ENCODE data around the gene EI24. TPM values are rescaled to one million over a fixed set of nuclear protein-coding genes. Genes with fewer than 3 reads are reported as not detected.
"Not testable (repeated sequence)": the region's sequence is repeated elsewhere in the genome, so short reads cannot be mapped to it uniquely, and the experiment has no call there.

EI24 gene
- total and polyA plus RNA-seq, 2 donors (not counting 3 experiments of a cell fraction or from before 2014, with no cell fraction given): 115 to 192 TPM

- FAIRE-seq (no peak), DNase-seq (ENCODE audit: low read depth, low spot score) (no peak)
- intact Hi-C loops (cut with micrococcal nuclease) (no loop called here), dilution Hi-C loops (cut with MboI; ENCODE audit: extremely low pct_ligation_motif_present, low sequenced_read_pairs) (no loop called here)
- H3K9ac ChIP-seq (replicated peaks; ENCODE audit: extremely low read depth, insufficient read depth, low read length): no peak overlapping the region
- no peak overlapping the region for H3K4me2 ChIP-seq (ENCODE audit: insufficient read depth, low read length)
- no TSS peak for BruUV-seq (replicated peaks)
- no peaks in the 10 kb centered on the region for H3K9me1 ChIP-seq (replicated peaks; ENCODE audit: control insufficient read depth, extremely low read depth, insufficient read depth, low read length)
- peaks cover 0 to 3% of the 10 kb centered on the region in 2 experiments for H3K27me3 ChIP-seq (ENCODE audit: control insufficient read depth in 2 of 2, insufficient read depth in 2 of 2, low read length in 2 of 2)
- ChIA-PET CTCF (no interaction called here), POLR2A (no interaction called here)
- no peak overlapping the region for H3K4me3 ChIP-seq (replicated peaks in 1 of 3; ENCODE audit: insufficient read depth in 1 of 3, low read depth in 1 of 3, low read length in 3 of 3)
- TF ChIP-seq POLR2A (IDR thresholded peaks at IDR 0.05; ENCODE audit: low read depth, low read length): no peak
- no peak for TF ChIP-seq EZH2 (IDR thresholded peaks at IDR 0.05; ENCODE audit: borderline replicate concordance, low read depth, low read length, severe bottlenecking)
- TF ChIP-seq MAX (IDR thresholded peaks at IDR 0.05; ENCODE audit: insufficient read depth, insufficient read length): no peak
- no peak for TF ChIP-seq JUN (IDR thresholded peaks at IDR 0.05; ENCODE audit: borderline replicate concordance, insufficient read depth, insufficient read length, low read depth)
- TF ChIP-seq POLR2AphosphoS5 (IDR thresholded peaks at IDR 0.05; ENCODE audit: insufficient read depth, low read depth, low read length): no peak
- TF ChIP-seq FOS (IDR thresholded peaks at IDR 0.05; ENCODE audit: borderline replicate concordance, insufficient read depth, low read length): no peak
- no peak for TF ChIP-seq GATA2 (IDR thresholded peaks at IDR 0.05; ENCODE audit: insufficient read depth, insufficient read length, low read depth, low read length)
- no peak for TF ChIP-seq CTCF (IDR thresholded peaks at IDR 0.05; ENCODE audit: extremely low read depth in 1 of 2, insufficient read depth in 1 of 2, low read depth in 1 of 2, low read length in 2 of 2)
- H3K4me1 ChIP-seq (ENCODE audit: control insufficient read depth, extremely low read depth, insufficient read depth, low read length): no peaks in the 10 kb centered on the region
- H4K20me1 ChIP-seq (replicated peaks; ENCODE audit: control insufficient read depth, extremely low read depth, insufficient read depth, low read length): no peaks in the 10 kb centered on the region
- no peaks in the 10 kb centered on the region for H3K36me3 ChIP-seq (ENCODE audit: control insufficient read depth in 2 of 2, extremely low read depth in 1 of 2, insufficient read depth in 2 of 2, low read length in 2 of 2)
- no peaks in the 10 kb centered on the region for H3K9me3 ChIP-seq (replicated peaks; ENCODE audit: control insufficient read depth, insufficient read depth, low read length)
- H3K27ac ChIP-seq (ENCODE audit: insufficient read depth, low read depth, low read length): no peak overlapping the region
- no peaks in the 10 kb centered on the region for H3K79me2 ChIP-seq (ENCODE audit: control insufficient read depth, insufficient read depth, low read length)
- no peak overlapping the region for H2AFZ ChIP-seq (ENCODE audit: low read depth, low read length)
Measured at GRCh38 chr11:125535585-125535984, 33.7 kb upstream of the EI24 start.

- POLR2A ChIA-PET; H3K27me3 ChIP-seq (ENCODE audit: control insufficient read depth in 2 of 2, insufficient read depth in 2 of 2, low read length in 2 of 2); H3K9me3 ChIP-seq (replicated peaks; ENCODE audit: control insufficient read depth, insufficient read depth, low read length); H4K20me1 ChIP-seq (replicated peaks; ENCODE audit: control insufficient read depth, extremely low read depth, insufficient read depth, low read length); DNase-seq (ENCODE audit: low read depth, low spot score); FAIRE-seq; H3K9me1 ChIP-seq (replicated peaks; ENCODE audit: control insufficient read depth, extremely low read depth, insufficient read depth, low read length); dilution Hi-C loops (cut with MboI; ENCODE audit: extremely low pct_ligation_motif_present, low sequenced_read_pairs); BruUV-seq (replicated peaks); intact Hi-C loops (cut with micrococcal nuclease); CTCF ChIA-PET; H3K4me2 ChIP-seq (ENCODE audit: insufficient read depth, low read length); H3K27ac ChIP-seq (ENCODE audit: insufficient read depth, low read depth, low read length); H3K9ac ChIP-seq (replicated peaks; ENCODE audit: extremely low read depth, insufficient read depth, low read length); H3K36me3 ChIP-seq (ENCODE audit: control insufficient read depth in 2 of 2, extremely low read depth in 1 of 2, insufficient read depth in 2 of 2, low read length in 2 of 2); H3K79me2 ChIP-seq (ENCODE audit: control insufficient read depth, insufficient read depth, low read length); H2AFZ ChIP-seq (ENCODE audit: low read depth, low read length); H3K4me1 ChIP-seq (ENCODE audit: control insufficient read depth, extremely low read depth, insufficient read depth, low read length); H3K4me3 ChIP-seq (replicated peaks in 1 of 3; ENCODE audit: insufficient read depth in 1 of 3, low read depth in 1 of 3, low read length in 3 of 3): not testable (repeated sequence)
Measured at GRCh38 chr11:125536834-125537233, 32.4 kb upstream of the EI24 start.
